C4-2B (cell line): ENCODE results near the gene UBXN11.

Experiments
- H3K27ac ChIP-seq: fragments of 450-650 bp; 2 replicates; pipeline ENCODE4 v1.5.1; 2017
- ZFX ChIP-seq: fragments of 450-650 bp; IDR thresholded peaks from 2 replicates; pipeline ENCODE4 v1.6.1; 2017
- TF ChIP-seq, protein P1 (sequence below): fragments of 450-650 bp; conservative IDR thresholded peaks from 2 replicates; pipeline ENCODE4 v1.5.1; 2017; ENCODE audit warnings: mild to moderate bottlenecking

Gene UBXN11

DNA sequence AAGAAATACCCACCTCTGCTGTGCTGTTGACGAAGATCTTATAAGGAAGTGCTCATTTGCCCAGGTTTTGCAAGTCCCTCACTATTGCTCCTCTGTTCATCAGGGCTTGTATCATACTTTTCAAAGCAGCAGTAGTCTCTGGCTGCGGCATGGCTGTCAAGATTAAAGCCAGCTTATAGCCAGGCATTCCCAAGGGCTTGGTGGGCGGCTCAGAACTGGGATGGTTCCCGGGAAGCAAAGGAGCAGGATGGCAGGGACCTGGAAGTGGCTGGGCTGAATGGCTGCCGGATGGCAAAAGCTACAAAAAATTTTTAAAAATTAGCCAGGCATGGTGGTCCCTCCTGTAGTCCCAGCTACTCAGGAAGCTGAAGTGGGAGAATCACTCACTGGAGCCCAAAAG, 43.2 kb downstream of the UBXN11 start:
- no peak overlapping the region for H3K27ac ChIP-seq
- TF ChIP-seq, protein P1, sequence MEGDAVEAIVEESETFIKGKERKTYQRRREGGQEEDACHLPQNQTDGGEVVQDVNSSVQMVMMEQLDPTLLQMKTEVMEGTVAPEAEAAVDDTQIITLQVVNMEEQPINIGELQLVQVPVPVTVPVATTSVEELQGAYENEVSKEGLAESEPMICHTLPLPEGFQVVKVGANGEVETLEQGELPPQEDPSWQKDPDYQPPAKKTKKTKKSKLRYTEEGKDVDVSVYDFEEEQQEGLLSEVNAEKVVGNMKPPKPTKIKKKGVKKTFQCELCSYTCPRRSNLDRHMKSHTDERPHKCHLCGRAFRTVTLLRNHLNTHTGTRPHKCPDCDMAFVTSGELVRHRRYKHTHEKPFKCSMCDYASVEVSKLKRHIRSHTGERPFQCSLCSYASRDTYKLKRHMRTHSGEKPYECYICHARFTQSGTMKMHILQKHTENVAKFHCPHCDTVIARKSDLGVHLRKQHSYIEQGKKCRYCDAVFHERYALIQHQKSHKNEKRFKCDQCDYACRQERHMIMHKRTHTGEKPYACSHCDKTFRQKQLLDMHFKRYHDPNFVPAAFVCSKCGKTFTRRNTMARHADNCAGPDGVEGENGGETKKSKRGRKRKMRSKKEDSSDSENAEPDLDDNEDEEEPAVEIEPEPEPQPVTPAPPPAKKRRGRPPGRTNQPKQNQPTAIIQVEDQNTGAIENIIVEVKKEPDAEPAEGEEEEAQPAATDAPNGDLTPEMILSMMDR: no peak
- no peak for TF ChIP-seq ZFX

DNA sequence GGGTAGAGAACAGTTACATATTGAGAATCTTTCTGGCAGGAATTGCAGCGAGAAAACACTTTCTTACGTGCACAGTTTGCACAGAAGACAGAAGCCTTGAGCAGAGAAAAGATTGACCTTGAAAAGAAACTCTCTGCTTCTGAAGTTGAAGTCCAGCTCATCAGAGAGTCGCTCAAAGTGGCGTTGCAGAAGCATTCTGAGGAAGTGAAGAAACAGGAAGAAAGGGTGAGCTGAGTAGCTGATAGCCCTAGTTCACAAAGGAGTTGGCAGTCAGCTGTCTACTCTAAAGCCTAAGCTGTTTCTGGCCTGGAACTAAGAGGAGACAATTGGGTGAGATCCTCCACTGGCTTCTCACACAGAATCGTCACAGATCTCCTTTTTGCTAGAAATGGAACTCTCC, 46.9 kb downstream of the UBXN11 start:
- no peak overlapping the region for H3K27ac ChIP-seq
- TF ChIP-seq ZFX: no peak
- TF ChIP-seq, protein P1: no peak

DNA sequence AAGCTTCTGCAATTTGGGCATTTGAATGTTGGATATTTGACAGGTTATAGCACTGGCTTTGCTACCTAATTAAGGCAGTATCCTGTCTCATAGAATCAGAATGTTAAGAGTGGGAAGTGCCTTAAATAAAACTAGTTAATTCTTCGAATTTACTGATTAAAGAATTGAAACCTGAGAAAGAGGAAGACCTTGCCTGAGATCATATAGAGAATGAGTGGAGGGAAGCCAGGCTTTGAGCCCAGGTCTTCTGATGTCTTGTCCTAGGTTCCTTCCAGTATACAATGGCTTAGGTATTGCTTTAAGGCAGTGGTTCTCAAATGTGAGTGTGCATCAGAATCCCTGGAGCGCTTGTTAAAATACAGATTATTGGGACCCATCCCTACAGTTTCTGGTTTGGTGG, 47.4 kb downstream of the UBXN11 start:
- H3K27ac ChIP-seq: no peak overlapping the region
- TF ChIP-seq, protein P1: no peak
- TF ChIP-seq ZFX: no peak

DNA sequence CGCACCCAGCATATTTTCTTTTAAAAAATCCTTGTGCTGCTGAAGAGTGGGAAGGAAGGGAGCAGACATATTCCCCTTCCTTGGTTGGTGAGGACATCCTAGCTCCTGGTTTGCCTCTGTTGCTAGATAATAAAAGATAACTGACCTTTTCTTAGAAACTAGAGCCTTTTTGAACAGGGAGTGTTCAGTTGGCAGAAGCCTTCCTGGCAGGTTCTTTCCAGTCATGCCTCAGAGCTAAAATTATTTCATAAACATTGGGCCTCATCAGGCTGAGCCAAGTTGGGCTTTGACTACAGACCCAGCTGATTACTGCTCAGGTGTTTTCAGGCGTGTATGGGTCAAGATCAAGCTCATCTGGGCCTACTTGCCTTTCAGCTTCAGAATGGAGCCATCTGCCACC, 49.2 kb downstream of the UBXN11 start:
- H3K27ac ChIP-seq: no peak overlapping the region
- no peak for TF ChIP-seq ZFX
- TF ChIP-seq, protein P1: no peak

DNA sequence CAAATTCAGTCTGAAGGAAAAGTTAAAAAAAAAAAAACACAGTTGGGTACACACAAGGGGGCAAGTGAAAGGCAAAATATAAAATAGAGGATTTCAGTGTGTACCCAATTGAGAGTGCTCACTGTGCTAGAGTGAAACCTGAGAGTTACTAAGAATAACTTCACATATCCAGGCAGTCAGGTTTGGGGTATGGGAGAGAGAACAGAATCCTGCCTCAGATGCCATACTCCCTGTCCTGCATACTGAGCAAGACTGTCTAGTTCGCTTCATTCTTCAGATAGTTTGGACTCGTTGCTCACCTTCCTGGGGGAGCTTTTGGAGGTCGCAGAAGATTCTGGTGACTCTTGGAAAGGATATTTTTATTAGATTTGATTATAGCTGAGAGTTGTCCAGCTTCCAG, 52.0 kb downstream of the UBXN11 start:
- H3K27ac ChIP-seq: no peak overlapping the region
- TF ChIP-seq ZFX: no peak
- TF ChIP-seq, protein P1: no peak

DNA sequence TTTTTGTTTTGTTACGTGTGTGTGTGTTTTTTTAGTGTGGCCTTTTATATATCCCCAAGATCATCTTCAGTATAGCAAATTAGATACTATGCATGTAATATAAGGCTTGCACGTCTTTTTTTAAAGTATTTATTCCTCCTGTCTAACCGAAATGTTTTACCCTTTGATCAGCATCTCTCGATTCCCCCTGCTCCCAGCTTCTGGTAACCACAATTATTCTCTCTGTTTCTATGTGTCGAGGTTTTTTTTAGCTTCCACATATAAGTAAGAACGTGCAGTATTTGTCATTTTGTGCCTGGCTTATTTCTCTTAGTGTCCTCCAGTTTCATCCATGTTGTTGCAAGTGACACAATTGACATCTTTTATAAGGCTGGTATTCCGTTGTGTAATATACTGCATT, 53.7 kb downstream of the UBXN11 start:
- TF ChIP-seq, protein P1: no peak
- TF ChIP-seq ZFX: no peak
- H3K27ac ChIP-seq: no peak overlapping the region

DNA sequence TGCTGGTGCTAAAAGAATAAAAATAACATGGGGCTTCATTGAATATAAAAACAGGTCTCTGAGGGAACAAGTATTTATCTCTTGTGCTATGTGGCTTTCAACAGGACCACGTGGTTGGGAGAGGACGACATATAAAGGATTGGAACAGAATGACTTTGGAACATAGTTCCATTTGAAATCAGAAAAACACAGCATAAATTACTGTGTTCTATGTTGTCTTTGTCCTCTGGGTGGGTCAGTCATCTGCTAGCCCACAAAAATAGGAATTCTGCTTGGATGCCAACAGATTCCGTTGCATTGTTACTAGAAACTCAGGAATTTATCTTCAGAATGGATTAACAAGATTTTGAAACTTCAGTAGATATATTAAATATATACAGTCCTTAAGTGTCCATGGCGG, 66.5 kb downstream of the UBXN11 start:
- no peak for TF ChIP-seq ZFX
- TF ChIP-seq, protein P1: no peak
- no peak overlapping the region for H3K27ac ChIP-seq
